HG03558 (cell line): ENCODE data around the gene IFNG-AS1.

Source experiments
- ATAC-seq: cut with Tn5 transposase; IDR thresholded peaks from one replicate; pipeline ENCODE4 v1.9.1; 2021; ENCODE audit warnings: moderate number of reproducible peaks; ENCODE audit not compliant: unreplicated experiment; ENCODE audit errors: extremely low read depth

The IFNG-AS1 gene

GRCh38 chr12:68031881-68032739 lies 42.9 kb downstream of the IFNG-AS1 start:
- no peak for ATAC-seq

GRCh38 chr12:68034567-68034966 lies 45.3 kb downstream of the IFNG-AS1 start:
- ATAC-seq, result no peak

GRCh38 chr12:68036642-68037041 lies 47.4 kb downstream of the IFNG-AS1 start:
- ATAC-seq, result no peak

GRCh38 chr12:68037616-68038255 lies 48.5 kb downstream of the IFNG-AS1 start:
- no peak for ATAC-seq

- no peak for ATAC-seq
These were observed 49.4 kb downstream of the IFNG-AS1 start for GRCh38 chr12:68038650-68039049.

GRCh38 chr12:68040450-68041075 lies 51.3 kb downstream of the IFNG-AS1 start:
- no peak for ATAC-seq

GRCh38 chr12:68042212-68042699 lies 53.0 kb downstream of the IFNG-AS1 start:
- ATAC-seq, result peak; percentile 53

- ATAC-seq, result no peak
These were observed 54.2 kb downstream of the IFNG-AS1 start for GRCh38 chr12:68043435-68043834.

- ATAC-seq, result no peak
These were observed 59.5 kb downstream of the IFNG-AS1 start for GRCh38 chr12:68048648-68049297.

GRCh38 chr12:68056300-68056699 lies 67.1 kb downstream of the IFNG-AS1 start:
- no peak for ATAC-seq

GRCh38 chr12:68063900-68064590 lies 74.8 kb downstream of the IFNG-AS1 start:
- ATAC-seq, result no peak

- ATAC-seq, result no peak
These were observed 75.9 kb downstream of the IFNG-AS1 start for GRCh38 chr12:68065163-68065562.

GRCh38 chr12:68065687-68066086 lies 76.4 kb downstream of the IFNG-AS1 start:
- ATAC-seq, result no peak

- ATAC-seq, result no peak
These were observed 78.6 kb downstream of the IFNG-AS1 start for GRCh38 chr12:68067762-68068376.

GRCh38 chr12:68069275-68069674 lies 80.0 kb downstream of the IFNG-AS1 start:
- ATAC-seq, result no peak
